HFFc6 (cell line): ENCODE data around the gene RPRM. TPM values are rescaled to one million over a fixed set of nuclear protein-coding genes. Genes with fewer than 3 reads are reported as not detected.
"Not testable (repeated sequence)": the region's sequence is repeated elsewhere in the genome, so short reads cannot be mapped to it uniquely, and the experiment has no call there.

ENCODE experiments used
- DNase-seq: peaks from one replicate; pipeline ENCODE4 v3.0.0-alpha.2; 2018
- H3K27ac Mint-ChIP-seq: 2 replicates; pipeline ENCODE4 v1.8.0; 2020; ENCODE audit warnings: mild to moderate bottlenecking, mixed read lengths
- H3K27me3 Mint-ChIP-seq: 2 replicates; pipeline ENCODE4 v1.8.0; 2021; ENCODE audit warnings: mild to moderate bottlenecking, moderate library complexity, mixed read lengths; ENCODE audit not compliant: insufficient read depth
- H3K36me3 Mint-ChIP-seq: 2 replicates; pipeline ENCODE4 v1.8.0; 2021; ENCODE audit warnings: low read depth, mixed read lengths
- H3K4me1 Mint-ChIP-seq: 2 replicates; pipeline ENCODE4 v1.8.0; 2020; ENCODE audit warnings: low read depth, mixed read lengths
- H3K4me3 Mint-ChIP-seq: 2 replicates; pipeline ENCODE4 v1.8.0; 2020; ENCODE audit warnings: mild to moderate bottlenecking, moderate library complexity, mixed read lengths
- H3K9me3 Mint-ChIP-seq: 2 replicates; pipeline ENCODE4 v1.8.0; 2020; ENCODE audit warnings: mild to moderate bottlenecking, mixed read lengths
- long read RNA-seq: library from polyadenylated mRNA; unstranded; transcript quantifications from one replicate; pipeline ENCODE4 v2.0.0, GENCODE V29; 2019
- total RNA-seq, 6 experiments: library from RNA; stranded (reverse); fragmentation: NEBNext Ultra II Directional; extraction: Animal tissue kit (Norgen Biotek cat#: 25700); gene quantifications; 2 replicates in 1 of 6; 3 replicates in 5 of 6; pipeline ENCODE4 v1.2.3, GENCODE V29; 2021
- TF ChIP-seq, protein P1 (sequence below): fragments of 200-600 bp; sonication (generic); IDR thresholded peaks from 2 replicates; pipeline ENCODE4 v1.5.0; 2021; ENCODE audit warnings: antibody characterized with exemption, mild to moderate bottlenecking

RPRM gene
- total RNA-seq = not detected
- long read RNA-seq = 0 reads

DNA sequence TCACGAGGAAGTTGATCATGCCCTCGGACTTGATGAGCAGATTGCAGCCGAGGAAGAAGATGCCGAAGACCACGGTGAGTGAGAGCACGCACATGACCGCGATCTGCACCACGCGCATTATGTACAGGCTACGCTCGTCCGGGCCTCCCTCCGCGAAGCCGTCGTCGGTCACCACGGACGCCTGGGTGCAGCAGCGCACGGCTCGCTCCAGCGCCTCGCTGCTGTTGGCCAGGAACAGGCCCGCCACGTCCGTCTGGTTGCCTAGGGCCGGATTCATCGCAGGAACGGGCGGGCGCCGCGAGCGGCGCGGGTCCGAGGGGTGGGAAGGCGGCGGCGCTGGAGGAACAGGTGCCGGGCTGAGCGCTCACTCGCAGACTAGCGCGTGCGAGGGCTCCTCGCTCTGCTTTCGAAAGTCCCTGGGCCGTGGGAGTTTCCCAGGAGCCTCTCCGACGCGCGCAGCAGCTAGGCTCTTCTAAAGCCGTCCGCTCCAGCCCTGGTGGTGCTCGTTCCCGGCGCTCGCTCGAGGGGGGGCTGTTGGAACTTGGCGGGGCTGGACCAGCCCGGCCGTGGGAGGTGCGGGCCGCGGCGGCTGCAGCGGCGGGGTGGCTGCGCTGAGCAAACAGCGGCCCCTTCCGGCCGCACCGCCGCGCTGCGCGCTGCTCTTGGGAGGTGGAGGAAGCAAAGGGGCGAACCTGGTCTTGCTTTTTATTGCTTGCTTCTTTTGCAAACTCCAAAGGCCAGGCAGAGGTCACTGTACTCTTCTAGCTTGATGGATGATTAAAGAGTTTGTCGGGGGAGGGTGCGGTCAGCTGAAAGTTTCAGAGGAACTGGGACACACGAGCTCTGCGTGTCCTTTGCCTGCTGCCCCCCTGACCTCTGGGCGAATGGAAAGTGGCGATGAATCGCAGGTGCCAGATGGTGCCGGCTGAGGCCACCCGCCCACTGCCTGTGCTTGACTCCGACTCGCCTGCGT, at the start of gene RPRM:
RPRM (minus strand) TSS at position 474 of the 973 bp plus-strand sequence; CDS start at position 277, 197 bp downstream.
- Mint-ChIP-seq H3K4me1 (peaks cover 5% of the 10 kb centered on the region; the same call in 1 of the 2 replicates), H3K27ac (no peak within 1 kb of the TSS), H3K36me3 (no peaks in the 10 kb centered on the region), H3K9me3 (no peaks in the 10 kb centered on the region), H3K4me3 (peak within 1 kb of the TSS; percentile 53), H3K27me3 (peaks cover 18% of the 10 kb centered on the region)
- DNase-seq = peak; percentile 9
- TF ChIP-seq, protein P1, sequence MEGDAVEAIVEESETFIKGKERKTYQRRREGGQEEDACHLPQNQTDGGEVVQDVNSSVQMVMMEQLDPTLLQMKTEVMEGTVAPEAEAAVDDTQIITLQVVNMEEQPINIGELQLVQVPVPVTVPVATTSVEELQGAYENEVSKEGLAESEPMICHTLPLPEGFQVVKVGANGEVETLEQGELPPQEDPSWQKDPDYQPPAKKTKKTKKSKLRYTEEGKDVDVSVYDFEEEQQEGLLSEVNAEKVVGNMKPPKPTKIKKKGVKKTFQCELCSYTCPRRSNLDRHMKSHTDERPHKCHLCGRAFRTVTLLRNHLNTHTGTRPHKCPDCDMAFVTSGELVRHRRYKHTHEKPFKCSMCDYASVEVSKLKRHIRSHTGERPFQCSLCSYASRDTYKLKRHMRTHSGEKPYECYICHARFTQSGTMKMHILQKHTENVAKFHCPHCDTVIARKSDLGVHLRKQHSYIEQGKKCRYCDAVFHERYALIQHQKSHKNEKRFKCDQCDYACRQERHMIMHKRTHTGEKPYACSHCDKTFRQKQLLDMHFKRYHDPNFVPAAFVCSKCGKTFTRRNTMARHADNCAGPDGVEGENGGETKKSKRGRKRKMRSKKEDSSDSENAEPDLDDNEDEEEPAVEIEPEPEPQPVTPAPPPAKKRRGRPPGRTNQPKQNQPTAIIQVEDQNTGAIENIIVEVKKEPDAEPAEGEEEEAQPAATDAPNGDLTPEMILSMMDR = peak; percentile 86

DNA sequence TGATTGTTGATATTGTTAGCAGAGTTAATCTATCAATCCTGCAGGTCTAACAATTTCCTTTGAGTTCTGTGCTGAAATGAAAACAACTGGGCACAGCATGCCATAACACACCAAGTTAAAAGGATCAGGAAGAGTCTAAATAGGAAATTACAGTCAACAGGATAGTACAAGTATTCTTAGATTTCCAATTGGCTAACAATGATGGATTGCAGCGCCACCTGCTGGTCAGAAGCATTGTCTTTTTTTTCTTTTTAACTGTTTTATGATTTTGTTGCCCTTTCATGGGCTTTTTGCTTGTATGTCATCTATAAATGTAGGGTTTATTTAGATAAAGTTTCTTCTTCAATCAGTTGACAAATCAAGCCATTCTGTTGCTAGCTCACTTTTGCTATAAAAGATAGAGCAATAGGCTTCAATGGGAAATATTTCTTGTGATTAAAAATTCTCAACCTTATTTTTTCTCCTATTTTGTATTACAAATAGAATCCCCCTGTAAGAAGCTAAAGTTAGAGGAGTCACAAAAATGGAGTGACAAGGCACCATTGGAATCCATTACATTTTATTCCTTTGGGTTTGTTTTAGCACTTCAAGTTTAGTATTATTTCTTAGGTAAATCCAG, 40.8 kb upstream of the RPRM start:
- DNase-seq = peak; percentile 36
- Mint-ChIP-seq H3K27me3 (no peaks in the 10 kb centered on the region), H3K9me3 (no peaks in the 10 kb centered on the region), H3K27ac (no peak overlapping the region), H3K4me1 (no peaks in the 10 kb centered on the region), H3K4me3 (no peak overlapping the region), H3K36me3 (no peaks in the 10 kb centered on the region)
- TF ChIP-seq, protein P1 = peak; percentile 97

DNA sequence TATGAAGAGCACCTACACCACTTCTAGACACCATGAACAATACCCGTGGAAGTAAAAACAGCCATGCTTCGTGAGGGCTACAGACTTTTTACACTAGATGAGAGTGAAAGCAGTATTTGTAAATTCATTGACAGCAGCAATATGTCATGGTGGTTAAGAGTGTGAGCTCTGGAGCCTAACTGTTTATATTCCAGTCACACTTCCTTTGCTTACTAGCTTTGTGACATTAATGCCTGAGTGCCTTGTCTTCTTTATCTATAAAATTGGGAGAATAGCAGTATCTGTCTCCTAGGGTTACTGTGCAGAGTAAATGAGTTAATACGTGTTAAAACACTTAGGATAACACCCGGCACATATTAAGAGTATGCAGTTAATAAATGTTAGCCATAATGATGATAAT, 33.8 kb upstream of the RPRM start:
- H3K4me3 Mint-ChIP-seq = no peak overlapping the region
- peaks cover 3% of the 10 kb centered on the region for H3K27me3 Mint-ChIP-seq
- no peaks in the 10 kb centered on the region for H3K4me1 Mint-ChIP-seq
- H3K36me3 Mint-ChIP-seq = 0 out of 2 replicates have a peak, but pooled peaks cover 5% of the 10 kb centered on the region
- TF ChIP-seq, protein P1 = no peak
- no peak for DNase-seq
- no peak overlapping the region for H3K27ac Mint-ChIP-seq
- peaks cover 12% of the 10 kb centered on the region for H3K9me3 Mint-ChIP-seq

DNA sequence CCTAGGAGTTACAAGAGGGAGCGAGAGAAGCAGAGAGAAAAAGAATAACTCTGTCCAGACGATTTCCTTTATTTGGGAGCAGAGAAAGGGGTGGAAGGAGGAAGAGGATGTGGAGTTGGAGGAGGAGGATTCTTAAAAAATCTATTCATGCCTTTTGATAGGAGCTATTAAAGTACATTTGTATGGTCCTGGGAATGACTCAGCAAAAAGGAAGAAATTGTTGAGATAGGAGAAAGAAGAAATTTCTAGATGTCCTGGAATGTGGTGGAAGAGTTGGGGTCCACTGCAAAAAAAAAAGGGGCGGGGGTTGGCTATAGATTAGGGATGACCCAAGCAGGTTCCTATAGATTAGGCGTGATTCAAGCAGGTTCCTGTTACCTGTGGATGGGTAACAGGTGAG, 32.4 kb upstream of the RPRM start:
- H3K4me3 Mint-ChIP-seq = no peak overlapping the region
- no peak overlapping the region for H3K27ac Mint-ChIP-seq
- no peaks in the 10 kb centered on the region for H3K4me1 Mint-ChIP-seq
- 0 out of 2 replicates have a peak, but pooled peaks cover 5% of the 10 kb centered on the region for H3K36me3 Mint-ChIP-seq
- H3K9me3 Mint-ChIP-seq = peaks cover 22% of the 10 kb centered on the region
- TF ChIP-seq, protein P1 = no peak
- no peak for DNase-seq
- H3K27me3 Mint-ChIP-seq = peaks cover 3% of the 10 kb centered on the region

DNA sequence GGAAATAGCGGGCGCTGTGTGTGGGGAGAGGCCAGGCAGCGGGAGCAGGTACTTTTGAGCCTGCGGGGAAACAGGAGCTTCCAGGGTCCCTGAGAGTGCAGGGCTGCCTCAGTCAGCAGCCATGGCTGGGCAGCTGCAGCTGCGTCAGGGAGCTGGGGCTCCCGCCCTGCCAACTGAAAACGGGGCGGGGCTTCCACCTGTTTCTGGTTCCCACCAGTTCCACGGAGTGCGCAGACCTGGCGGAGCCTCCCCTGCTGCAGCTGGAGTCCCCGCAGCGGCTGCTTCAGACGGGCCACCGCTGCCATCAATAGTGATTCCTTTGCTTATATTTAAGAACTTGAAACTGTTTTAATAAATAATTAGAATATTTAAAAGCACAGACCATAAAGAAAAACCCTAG, 30.6 kb upstream of the RPRM start:
- Mint-ChIP-seq H3K4me1 (no peaks in the 10 kb centered on the region), H3K27ac (no peak overlapping the region)

DNA sequence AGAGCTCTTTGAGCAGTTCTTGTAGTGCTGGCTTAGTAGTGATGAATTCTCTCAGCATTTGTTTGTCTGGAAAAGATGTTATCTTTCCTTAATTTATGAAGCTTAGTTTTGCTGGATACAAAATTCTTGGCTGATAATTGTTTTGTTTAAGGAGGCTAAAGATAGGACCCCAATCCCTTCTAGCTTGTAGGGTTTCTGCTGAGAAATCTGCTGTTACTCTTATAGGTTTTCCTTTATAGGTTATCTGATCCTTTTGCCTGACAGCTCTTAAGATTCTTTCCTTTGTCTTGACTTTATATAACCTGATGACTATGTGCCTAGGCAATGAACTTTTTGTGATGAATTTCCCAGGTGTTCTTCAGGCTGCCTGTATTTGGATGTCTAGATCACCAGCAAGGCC, 27.9 kb upstream of the RPRM start:
- not testable (repeated sequence) for DNase-seq
- H3K9me3 Mint-ChIP-seq = peaks cover 27% of the 10 kb centered on the region

More for the DNA sequence above, 30.6 kb upstream of the RPRM start:
- no peak overlapping the region for H3K4me3 Mint-ChIP-seq
- peaks cover 27% of the 10 kb centered on the region for H3K9me3 Mint-ChIP-seq
- H3K27me3 Mint-ChIP-seq = peaks cover 3% of the 10 kb centered on the region
- H3K36me3 Mint-ChIP-seq = 0 out of 2 replicates have a peak, but pooled peaks cover 5% of the 10 kb centered on the region
- TF ChIP-seq, protein P1 = no peak
- no peak for DNase-seq

More for the DNA sequence above, 27.9 kb upstream of the RPRM start:
- not testable (repeated sequence) for H3K27me3 Mint-ChIP-seq, H3K36me3 Mint-ChIP-seq, H3K27ac Mint-ChIP-seq, H3K4me3 Mint-ChIP-seq, H3K4me1 Mint-ChIP-seq
